ENCODE results near the gene TCN1.

Gene TCN1

DNA sequence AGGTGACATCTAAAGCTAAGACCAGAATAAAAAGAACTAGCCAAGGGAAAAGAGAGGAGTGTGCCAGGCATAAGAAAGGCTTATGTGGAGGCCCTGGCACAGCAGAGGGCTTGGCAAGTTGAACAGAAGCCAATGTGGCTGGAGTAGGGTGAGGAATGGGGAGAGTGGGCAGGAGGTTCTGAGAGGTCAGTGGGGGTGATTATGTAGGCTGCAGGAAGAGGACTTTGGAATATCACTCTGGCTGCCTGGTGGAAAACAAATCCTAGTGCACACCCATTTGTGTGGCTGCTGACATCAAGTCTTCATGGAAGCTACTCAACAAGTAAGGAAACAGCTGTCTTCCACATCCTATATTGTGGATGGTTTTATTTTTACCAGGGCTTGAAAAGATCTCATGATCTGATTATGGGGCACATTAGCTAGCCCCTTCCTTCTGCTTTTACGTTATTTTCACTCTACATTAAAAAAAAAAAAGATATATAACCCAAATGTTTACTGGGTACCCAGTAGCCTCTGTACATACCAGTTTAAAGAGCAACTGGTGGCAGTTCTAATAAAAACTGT, 59.2 kb downstream of the TCN1 start:
- no peak for DNase-seq

DNA sequence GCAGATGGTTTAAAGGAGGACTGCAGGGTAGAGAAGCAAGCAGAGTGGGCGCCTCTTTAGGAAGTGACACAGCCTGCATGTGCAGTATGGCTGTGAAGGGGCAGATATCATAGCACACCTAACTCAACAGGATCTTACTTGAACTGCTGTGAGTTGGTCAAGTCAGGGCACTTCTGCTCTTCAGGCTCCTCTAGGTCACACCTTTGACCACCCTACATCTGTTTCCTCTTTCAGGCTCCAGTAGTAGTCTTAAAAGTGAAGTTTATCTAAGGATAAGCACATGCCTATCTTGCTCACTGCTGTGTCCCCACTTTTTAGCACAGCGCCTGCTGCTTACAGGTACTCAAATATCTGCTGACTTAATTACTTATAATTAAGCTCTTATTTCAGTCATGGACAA, 62.2 kb downstream of the TCN1 start:
- no peak for DNase-seq
